NCI-H2227 treated with DMSO at 0.1 percent for 48 hours (cell line): Measurements from ENCODE around the gene DOCK9.

ENCODE experiments used
- DNase-seq: peaks from one replicate; lab custom pipeline; 2025; lab: John Stamatoyannopoulos, UW

Gene DOCK9

GRCh38 chr13:98975822-98976261 lies 2.0 kb downstream of the DOCK9 start:
- DNase-seq = no peak

GRCh38 chr13:98974053-98974452 lies 3.8 kb downstream of the DOCK9 start:
- no peak for DNase-seq

- no peak for DNase-seq
These were observed 5.2 kb downstream of the DOCK9 start for GRCh38 chr13:98972627-98973026.

GRCh38 chr13:98972059-98972458 lies 5.8 kb downstream of the DOCK9 start:
- no peak for DNase-seq

- DNase-seq = no peak
These were observed 7.5 kb downstream of the DOCK9 start for GRCh38 chr13:98970330-98970729.

- no peak for DNase-seq
These were observed 10.4 kb downstream of the DOCK9 start for GRCh38 chr13:98967491-98967890.

- no peak for DNase-seq
These were observed 11.8 kb downstream of the DOCK9 start for GRCh38 chr13:98966019-98966418.

- DNase-seq = peak; percentile 14
These were observed 12.5 kb downstream of the DOCK9 start for GRCh38 chr13:98965325-98965724.

GRCh38 chr13:98963917-98964316 lies 13.9 kb downstream of the DOCK9 start:
- DNase-seq = no peak

- DNase-seq = no peak
These were observed 14.8 kb downstream of the DOCK9 start for GRCh38 chr13:98962901-98963590.

- DNase-seq = no peak
These were observed 16.3 kb downstream of the DOCK9 start for GRCh38 chr13:98961503-98962105.

- DNase-seq = no peak
These were observed 17.0 kb downstream of the DOCK9 start for GRCh38 chr13:98960606-98961502.

- peak; percentile 81 for DNase-seq
These were observed 17.9 kb downstream of the DOCK9 start for GRCh38 chr13:98959786-98960605.

- DNase-seq = no peak
These were observed 18.6 kb downstream of the DOCK9 start for GRCh38 chr13:98959291-98959690.

- DNase-seq = no peak
These were observed 19.4 kb downstream of the DOCK9 start for GRCh38 chr13:98958443-98958794.

- DNase-seq = no peak
These were observed 20.0 kb downstream of the DOCK9 start for GRCh38 chr13:98957731-98958442.

- no peak for DNase-seq
These were observed 22.5 kb downstream of the DOCK9 start for GRCh38 chr13:98955336-98955735.

GRCh38 chr13:98954313-98954712 lies 23.6 kb downstream of the DOCK9 start:
- no peak for DNase-seq

GRCh38 chr13:98951266-98951665 lies 26.6 kb downstream of the DOCK9 start:
- no peak for DNase-seq

GRCh38 chr13:98950705-98951104 lies 27.2 kb downstream of the DOCK9 start:
- DNase-seq = no peak

GRCh38 chr13:98947925-98948324 lies 29.9 kb downstream of the DOCK9 start:
- DNase-seq = no peak
